Thyroid gland (tissue), 4 donors: Measurements from ENCODE around the gene DGCR8. TPM values are rescaled to one million over a fixed set of nuclear protein-coding genes. Genes with fewer than 3 reads are reported as not detected.
"Not testable (repeated sequence)": the region's sequence is repeated elsewhere in the genome, so short reads cannot be mapped to it uniquely, and the experiment has no call there.

Experiments
- DNase-seq, 2 donors: peaks; one replicate each; pipeline ENCODE4 v3.0.0-alpha.2; 2019
- H3K27ac ChIP-seq, 3 donors: fragments of 200-600 bp; sonication (generic); 1 replicate in 2 of 3; 2 replicates in 1 of 3; pipeline ENCODE4 v1.5.1; 2016 to 2019; ENCODE audit warnings: mild to moderate bottlenecking in 1 of 3, moderate library complexity in 1 of 3
- H3K27me3 ChIP-seq: fragments of 200-600 bp; sonication (generic); one replicate; pipeline ENCODE4 v1.5.1; 2019
- H3K36me3 ChIP-seq, 2 donors: fragments of 200-600 bp; sonication (generic); one replicate each; pipeline ENCODE4 v1.5.1; 2016 to 2019
- H3K4me1 ChIP-seq, 2 donors: fragments of 200-600 bp; sonication (generic); one replicate each; pipeline ENCODE4 v1.5.1; 2017 to 2019
- H3K4me3 ChIP-seq, 3 donors: fragments of 200-600 bp; sonication (generic); replicated peaks in 1 of 3; 1 replicate in 2 of 3; 2 replicates in 1 of 3; pipeline ENCODE4 v1.5.1; 2016; ENCODE audit warnings: mild to moderate bottlenecking in 1 of 3
- H3K9me3 ChIP-seq: fragments of 200-600 bp; sonication (generic); one replicate; pipeline ENCODE4 v1.5.1; 2017
- CTCF ChIP-seq, 6 experiments: fragments of 200-600 bp in 3 of 6; fragments of 450-650 bp in 3 of 6; sonication (generic) in 3 of 6; IDR thresholded peaks; one replicate each; pipeline ENCODE4 v1.5.1; 2016 to 2019; ENCODE audit warnings: antibody characterized with exemption in 6 of 6, mild to moderate bottlenecking in 2 of 6, inconsistent platforms in 1 of 6, moderate library complexity in 1 of 6
- POLR2A ChIP-seq, 2 donors: fragments of 450-650 bp; IDR thresholded peaks; one replicate each; pipeline ENCODE4 v1.6.1; 2017; ENCODE audit warnings: antibody characterized with exemption in 2 of 2, mild to moderate bottlenecking in 2 of 2, moderate library complexity in 1 of 2
- WGBS, 2 donors: methylation state at CpG; one replicate each; pipeline ENCODE4 v1.1.5; 2017; 5-methylcytosine and 5-hydroxymethylcytosine counted together
- intact Hi-C: fragments of 100-400 bp; cut with DNase I; formaldehyde crosslinking; loops from one replicate; pipeline ENCODE4 v1.15.1; 2023
- microRNA counts, 2 donors: library from miRNA; unstranded; fragments of <30 nt; microRNA quantifications; one replicate each; lab custom pipeline; 2016 to 2017
- microRNA-seq: library from miRNA; unstranded; fragments of <30 nt; microRNA quantifications from one replicate; pipeline ENCODE4, GENCODE V29; 2016
- small RNA-seq: library from RNA; depleted of rRNA; stranded (forward); fragments of <200 nt; gene quantifications from one replicate; pipeline ENCODE3, GENCODE V24; 2016
- total RNA-seq, 4 donors: library from RNA; depleted of rRNA; stranded (reverse); fragments of >200 nt; gene quantifications; one replicate each; pipeline ENCODE4 v1.2.3, GENCODE V29; 2016

DGCR8 gene
- total RNA-seq, 4 donors from 2014 or later: 28.9 to 48.8 (median 31.5) TPM

- H3K27me3 ChIP-seq: no peaks in the 10 kb centered on the region
- H3K4me1 ChIP-seq: peaks cover 0 to 4% of the 10 kb centered on the region in 2 donors
- WGBS, 2 donors: 40 to 67% methylated on average over 5 to 7 of the region's 9 CpGs
- H3K4me3 ChIP-seq: no peak overlapping the region
- intact Hi-C loops: loop anchor here (5.0 kb wide), 1 partner anchor 108 kb away; the partner anchor contains the start of gene RTN4R
- H3K9me3 ChIP-seq: no peaks in the 10 kb centered on the region
- no peaks in the 10 kb centered on the region for H3K36me3 ChIP-seq
- no peak overlapping the region for H3K27ac ChIP-seq
- no peak for DNase-seq
- TF ChIP-seq CTCF (IDR thresholded peaks at IDR 0.05): no peak
- no peak for TF ChIP-seq POLR2A (IDR thresholded peaks at IDR 0.05)
Measured at GRCh38 chr22:20159076-20159475, 79.0 kb downstream of the DGCR8 start.

GRCh38 chr22:20159531-20159930 is 79.5 kb downstream of the DGCR8 start:
- H3K9me3 ChIP-seq, H3K4me3 ChIP-seq, H3K36me3 ChIP-seq, H3K27me3 ChIP-seq, H3K27ac ChIP-seq, H3K4me1 ChIP-seq, DNase-seq: not testable (repeated sequence)
- intact Hi-C loops: loop anchor here (5.0 kb wide), 1 partner anchor 108 kb away; the partner anchor contains the start of gene RTN4R
- 78 to 81% methylated on average over 13 of the region's 14 CpGs for WGBS, 2 donors

GRCh38 chr22:20160041-20160440 is 80.0 kb downstream of the DGCR8 start:
- peaks cover 0 to 4% of the 10 kb centered on the region in 2 donors for H3K4me1 ChIP-seq

More at GRCh38 chr22:20160041-20160440, 80.0 kb downstream of the DGCR8 start:
- Histone ChIP-seq H3K27ac (no peak overlapping the region), H3K36me3 (no peaks in the 10 kb centered on the region), H3K4me3 (no peak overlapping the region), H3K9me3 (no peaks in the 10 kb centered on the region), H3K27me3 (no peaks in the 10 kb centered on the region)
- no peak for DNase-seq
- WGBS, 2 donors: 78 to 81% methylated on average over 10 of the region's 10 CpGs
- intact Hi-C loops: no loop called here
- TF ChIP-seq POLR2A (IDR thresholded peaks at IDR 0.05) (no peak), CTCF (IDR thresholded peaks at IDR 0.05) (no peak)

MicroRNAs within 50 kb of the gene (microRNA counts, 767-probe panel; counts per million panel counts)
- microRNA hsa-miR-1306-3p (lab: Ali Mortazavi, UCI) (0 counts per million in 2 donors), microRNA hsa-miR-185-5p (lab: Ali Mortazavi, UCI) (2,869 to 5,124 counts per million in 2 donors)

Small RNA genes within 50 kb of the gene (microRNA-seq; reads per million reads assigned to microRNA genes)
- gene MIR185: 696 reads per million, percentile 74 among the genes with 10 or more reads in this experiment
- not detected for gene MIR6816

Small RNA genes within 50 kb of the gene (small RNA-seq; reads per million reads assigned to genes)
- gene MIR185 (0.38 reads per million), gene MIR6816 (not detected), gene RF00017 (not detected), gene RF00599 (not detected)

Other genes starting within 250 kb of the DGCR8 start
- gene GNB1L, start 225.4 kb upstream of the DGCR8 start, total RNA-seq: 1 to 10 TPM; 1.8 to 5.1 (median 4.5) TPM
- 10 to 100 TPM; 18.1 to 26.4 (median 23.7) TPM for gene RTL10, start 225.4 kb upstream of the DGCR8 start, total RNA-seq
- 100 to 1,000 TPM in 3 of 4 donors, 10 to 100 TPM in 1; 92.6 to 216 (median 138) TPM for gene COMT, start 138.5 kb upstream of the DGCR8 start, total RNA-seq
- 10 to 100 TPM; 19.5 to 34.5 (median 25.6) TPM for gene TXNRD2, start 138.4 kb upstream of the DGCR8 start, total RNA-seq
- gene ARVCF, start 63.4 kb upstream of the DGCR8 start, total RNA-seq: 100 to 1,000 TPM in 3 of 4 donors, 10 to 100 TPM in 1; 34.5 to 123 (median 111) TPM
- 10 to 100 TPM; 50.3 to 82.7 (median 65.2) TPM for gene TANGO2, start 59.1 kb upstream of the DGCR8 start, total RNA-seq
- gene RANBP1, start 35.9 kb downstream of the DGCR8 start, total RNA-seq: 100 to 1,000 TPM; 125 to 232 (median 173) TPM
- gene TRMT2A, start 37.0 kb downstream of the DGCR8 start, total RNA-seq: 10 to 100 TPM; 36.9 to 65.5 (median 53.3) TPM
- 10 to 100 TPM; 13.4 to 22.4 (median 18.9) TPM for gene ZDHHC8, start 51.6 kb downstream of the DGCR8 start, total RNA-seq
- 1 to 10 TPM in 1 of 4 donors, under 1 TPM in 1, not detected in 2; 0.39 to 2.1 TPM for gene CCDC188, start 70.8 kb downstream of the DGCR8 start, total RNA-seq
- gene RTN4R, start 188.1 kb downstream of the DGCR8 start, total RNA-seq: 1 to 10 TPM; 4.0 to 8.6 (median 5.9) TPM
- gene DGCR6L, start 239.8 kb downstream of the DGCR8 start, total RNA-seq: 100 to 1,000 TPM in 2 of 4 donors, 10 to 100 TPM in 2; 62.5 to 123 (median 90.8) TPM